HCT116 (cell line): ENCODE data around the gene PLEKHO1. TPM values are rescaled to one million over a fixed set of nuclear protein-coding genes. Genes with fewer than 3 reads are reported as not detected.

ENCODE experiments used
- ATAC-seq: fragments of 200-7000 bp; cut with Tn5 transposase; 2 replicates; pipeline ENCODE4 v1.9.1; 2020; ENCODE audit warnings: mild to moderate bottlenecking, moderate library complexity
- BruUV-seq: library from RNA; stranded (reverse); fragments of 400-500 nt; replicated peaks from 2 replicates; lab custom pipeline; 2021; lab: Mats Ljungman, UMichigan
- CTCF ChIA-PET: fragments of 300-600 bp; sonication (Branson Sonifier 250); formaldehyde crosslinking; loops from one replicate; lab custom pipeline; 2021; ENCODE audit warnings: antibody characterized with exemption; lab: Charles Lee
- POLR2A ChIA-PET: fragments of 300-600, 350-600 bp; sonication (Branson Sonifier 250); formaldehyde crosslinking; loops from one replicate; lab custom pipeline; 2021; ENCODE audit warnings: antibody characterized with exemption; lab: Charles Lee
- RAD21 ChIA-PET, 2 experiments: fragments of 300-600 bp; sonication (Branson Sonifier 250); formaldehyde crosslinking; loops; one replicate each; lab custom pipeline; 2023; ENCODE audit warnings: low total read pairs in 2 of 2; ENCODE audit not compliant: uncharacterized antibody in 2 of 2, unreplicated experiment in 2 of 2, low non-redundant PET in 1 of 2; lab: Charles Lee
- DNase-seq: peaks from one replicate; pipeline ENCODE4 v3.0.0-alpha.2; 2010; ENCODE audit warnings: low read depth, low spot score
- H2AFZ ChIP-seq: fragments of 200-600 bp; shearing (Covaris generic), sonication (generic); 2 replicates; pipeline ENCODE4 v1.6.1; 2017; ENCODE audit warnings: low read depth, mixed run types, mixed read lengths, antibody characterized with exemption, low read length; ENCODE audit not compliant: poor library complexity, severe bottlenecking
- H3K27ac ChIP-seq: 2 replicates; pipeline ENCODE4 v1.5.1; 2012; ENCODE audit warnings: low read depth, low read length
- H3K27me3 ChIP-seq: fragments of 200-600 bp; sonication (generic); 2 replicates; pipeline ENCODE4 v1.6.1; 2016; ENCODE audit warnings: mixed run types, low read length, mixed read lengths; ENCODE audit not compliant: insufficient read depth
- H3K36me3 ChIP-seq, 2 experiments: fragments of 200-500 bp in 1 of 2; fragments of 200-600 bp in 1 of 2; sonication (Bioruptor generic) in 1 of 2; sonication (generic) in 1 of 2; 2 replicates each; pipeline versions ENCODE4 v1.5.1 to v1.6.1; 2014 to 2016; ENCODE audit warnings: low read length in 2 of 2, inconsistent platforms in 1 of 2, mixed read lengths in 1 of 2, mixed run types in 1 of 2; ENCODE audit not compliant: insufficient read depth in 2 of 2, control insufficient read depth in 1 of 2
- H3K4me1 ChIP-seq, 2 experiments: fragments of 200-600 bp in 1 of 2; sonication (generic) in 1 of 2; 2 replicates each; pipeline versions ENCODE4 v1.5.1 to v1.6.1; 2012 to 2017; ENCODE audit warnings: low read length in 2 of 2, inconsistent platforms in 1 of 2, mild to moderate bottlenecking in 1 of 2, mixed read lengths in 1 of 2, mixed run types in 1 of 2, moderate library complexity in 1 of 2; ENCODE audit not compliant: insufficient read depth in 2 of 2, control insufficient read depth in 1 of 2
- H3K4me2 ChIP-seq: fragments of 200-600 bp; sonication (generic); 2 replicates; pipeline ENCODE4 v1.6.1; 2017; ENCODE audit warnings: mixed run types, low read length, mixed read lengths
- H3K4me3 ChIP-seq, 2 experiments: fragments of 200-600 bp in 1 of 2; sonication (generic) in 1 of 2; replicated peaks in 1 of 2; 2 replicates each; pipeline ENCODE4 v1.5.1; 2011 to 2016; ENCODE audit warnings: low read length in 2 of 2, control low read depth in 1 of 2, low read depth in 1 of 2, mild to moderate bottlenecking in 1 of 2, mixed read lengths in 1 of 2, mixed run types in 1 of 2
- H3K79me2 ChIP-seq: fragments of 200-600 bp; sonication (generic); 2 replicates; pipeline ENCODE4 v1.6.1; 2017; ENCODE audit warnings: mild to moderate bottlenecking, mixed run types, low read length, moderate library complexity, mixed read lengths; ENCODE audit not compliant: insufficient read depth
- H3K9ac ChIP-seq: fragments of 200-600 bp; sonication (generic); 2 replicates; pipeline ENCODE4 v1.6.1; 2016; ENCODE audit warnings: low read length, mixed read lengths
- H3K9me2 ChIP-seq: fragments of 200-600 bp; sonication (generic), shearing (Covaris generic); 2 replicates; pipeline ENCODE4 v1.6.1; 2017; ENCODE audit warnings: mixed run types, mild to moderate bottlenecking, moderate library complexity; ENCODE audit not compliant: insufficient read depth
- H3K9me3 ChIP-seq, 2 experiments: fragments of 200-500 bp in 1 of 2; fragments of 200-600 bp in 1 of 2; sonication (Bioruptor generic) in 1 of 2; sonication (generic) in 1 of 2; 2 replicates each; pipeline ENCODE4 v1.6.1; 2014 to 2017; ENCODE audit warnings: low read length in 2 of 2, mixed read lengths in 2 of 2, inconsistent platforms in 1 of 2, low read depth in 1 of 2, mild to moderate bottlenecking in 1 of 2, mixed run types in 1 of 2, moderate library complexity in 1 of 2; ENCODE audit not compliant: control insufficient read depth in 1 of 2, insufficient read depth in 1 of 2
- H4K20me1 ChIP-seq: fragments of 200-600 bp; sonication (generic), shearing (Covaris generic); 2 replicates; pipeline ENCODE4 v1.6.1; 2017; ENCODE audit warnings: mixed run types, mild to moderate bottlenecking, moderate library complexity; ENCODE audit not compliant: insufficient read depth
- EGR1 ChIP-seq: IDR thresholded peaks from 2 replicates; pipeline ENCODE4 v1.6.1; 2012; ENCODE audit warnings: low read depth
- ELF1 ChIP-seq: IDR thresholded peaks from 2 replicates; pipeline ENCODE4 v1.6.1; 2012; ENCODE audit warnings: low read depth, borderline replicate concordance
- EZH2 ChIP-seq: fragments of 200-600 bp; sonication (generic); IDR thresholded peaks from 2 replicates; pipeline ENCODE4 v1.6.1; 2017; ENCODE audit warnings: antibody characterized with exemption, mixed run types
- FOSL1 ChIP-seq: IDR thresholded peaks from 2 replicates; pipeline ENCODE4 v1.6.1; 2012; ENCODE audit warnings: low read depth
- POLR2A ChIP-seq: IDR thresholded peaks from 2 replicates; pipeline ENCODE4 v1.7.0; 2011; ENCODE audit warnings: borderline replicate concordance; ENCODE audit not compliant: insufficient read depth, insufficient read length; ENCODE audit errors: extremely low read depth
- RAD21 ChIP-seq: IDR thresholded peaks from 2 replicates; pipeline ENCODE4 v1.6.1; 2012; ENCODE audit warnings: low read depth, mild to moderate bottlenecking
- SIN3A ChIP-seq: IDR thresholded peaks from 2 replicates; pipeline ENCODE4 v1.6.1; 2012; ENCODE audit warnings: low read depth
- SP1 ChIP-seq: IDR thresholded peaks from 2 replicates; pipeline ENCODE4 v1.6.1; 2012; ENCODE audit warnings: low read depth
- YY1 ChIP-seq: IDR thresholded peaks from 2 replicates; pipeline ENCODE4 v1.6.1; 2011; ENCODE audit warnings: low read length, low read depth, moderate library complexity, mild to moderate bottlenecking; ENCODE audit not compliant: insufficient replicate concordance; ENCODE audit errors: extremely low read depth
- ZFX ChIP-seq: fragments of 450-650 bp; IDR thresholded peaks from 2 replicates; pipeline ENCODE4 v1.6.1; 2017
- ZNF274 ChIP-seq: fragments of 200-500 bp; sonication (Bioruptor generic); IDR thresholded peaks from 2 replicates; pipeline ENCODE4 v1.6.1; 2014; ENCODE audit warnings: mild to moderate bottlenecking, low read depth, low read length, inconsistent platforms
- intact Hi-C: fragments of 100-400 bp; cut with micrococcal nuclease; formaldehyde crosslinking; loops from 2 replicates; pipeline ENCODE4 v1.10.0; 2022
- total RNA-seq: library from RNA; stranded (reverse); gene quantifications from one replicate; pipeline ENCODE4 v1.2.1, GENCODE V29; 2021; ENCODE audit not compliant: unreplicated experiment

Gene PLEKHO1
- total RNA-seq, 1 experiment from 2014 or later, result 6.9 TPM

- Histone ChIP-seq H3K4me3 (no peak overlapping the region), H4K20me1 (no peaks in the 10 kb centered on the region), H3K9me3 (no peaks in the 10 kb centered on the region), H3K9me2 (no peaks in the 10 kb centered on the region), H2AFZ (no peak overlapping the region), H3K9ac (no peak overlapping the region), H3K4me1 (peaks cover 6 to 21% of the 10 kb centered on the region in 2 experiments; a peak in 3 of 4 replicates), H3K27me3 (no peaks in the 10 kb centered on the region)
- DNase-seq, result no peak
- intact Hi-C loops, result no loop called here
- POLR2A ChIA-PET, result no interaction called here
- BruUV-seq, result no TSS peak
- TF ChIP-seq SP1 (no peak), EZH2 (no peak), RAD21 (no peak), POLR2A (no peak), SIN3A (no peak), ELF1 (no peak), EGR1 (no peak), ZNF274 (no peak), FOSL1 (no peak), ZFX (no peak)
- TF ChIP-seq, all 23 proteins: peak for 0
- Histone ChIP-seq H3K36me3 (peaks cover 0 to under 1% of the 10 kb centered on the region in 2 experiments; a peak in 2 of 4 replicates), H3K4me2 (no peak overlapping the region), H3K79me2 (no peaks in the 10 kb centered on the region), H3K27ac (no peak overlapping the region)
- no peak for ATAC-seq
- RAD21 ChIA-PET, result no interaction called here
- CTCF ChIA-PET, result no interaction called here
Observed at GRCh38 chr1:150154143-150154542, 4.4 kb downstream of the PLEKHO1 start.

GRCh38 chr1:150155413-150156071, 5.8 kb downstream of the PLEKHO1 start:
- Histone ChIP-seq H3K79me2 (no peaks in the 10 kb centered on the region), H3K9me2 (no peaks in the 10 kb centered on the region), H3K9me3 (no peaks in the 10 kb centered on the region), H3K4me1 (peaks cover 2 to 14% of the 10 kb centered on the region in 2 experiments; a peak in 3 of 4 replicates), H3K4me3 (no peak overlapping the region), H3K36me3 (peaks cover 0 to 3% of the 10 kb centered on the region in 2 experiments; a peak in 2 of 4 replicates), H3K27me3 (no peaks in the 10 kb centered on the region), H3K4me2 (no peak overlapping the region), H2AFZ (no peak overlapping the region), H3K27ac (no peak overlapping the region), H4K20me1 (no peaks in the 10 kb centered on the region), H3K9ac (no peak overlapping the region)
- RAD21 ChIA-PET, result interaction anchor here (0.6 kb wide), 2 partner anchors 81 to 242 kb away, joined by 3 read pairs; no protein-coding TSS in a partner anchor
- DNase-seq (no peak), ATAC-seq (no peak)
- POLR2A ChIA-PET, result no interaction called here
- intact Hi-C loops, result no loop called here
- CTCF ChIA-PET, result no interaction called here
- no TSS peak for BruUV-seq
- no peak for TF ChIP-seq SP1
- no peak for TF ChIP-seq FOSL1
- TF ChIP-seq YY1, result no peak
